ENCODE results near the gene PTPRN2. TPM values are rescaled to one million over a fixed set of nuclear protein-coding genes. Genes with fewer than 3 reads are reported as not detected.

The PTPRN2 gene
- total RNA-seq, 1 donor from 2014 or later: 2.4 TPM

GRCh38 chr7:157926521-157927150, 661.0 kb downstream of the PTPRN2 start:
- no peak for DNase-seq (ENCODE audit: low read depth)
- Histone ChIP-seq H3K4me3 (ENCODE audit: low read depth, low read length) (no peak overlapping the region), H3K36me3 (ENCODE audit: control insufficient read depth, insufficient read depth, low read length) (no peaks in the 10 kb centered on the region), H3K27me3 (ENCODE audit: control insufficient read depth, insufficient read depth, low read length) (no peaks in the 10 kb centered on the region)
- no peak for TF ChIP-seq CTCF (IDR thresholded peaks at IDR 0.05; ENCODE audit: insufficient read depth, low read length, poor library complexity, severe bottlenecking)

GRCh38 chr7:157926107-157926506, 661.5 kb downstream of the PTPRN2 start:
- no peak for TF ChIP-seq CTCF (IDR thresholded peaks at IDR 0.05; ENCODE audit: insufficient read depth, low read length, poor library complexity, severe bottlenecking)
- H3K27me3 ChIP-seq (ENCODE audit: control insufficient read depth, insufficient read depth, low read length): no peaks in the 10 kb centered on the region
- no peak for DNase-seq (ENCODE audit: low read depth)
- no peak overlapping the region for H3K4me3 ChIP-seq (ENCODE audit: low read depth, low read length)
- no peaks in the 10 kb centered on the region for H3K36me3 ChIP-seq (ENCODE audit: control insufficient read depth, insufficient read depth, low read length)

- no peak for DNase-seq (ENCODE audit: low read depth)
- Histone ChIP-seq H3K36me3 (ENCODE audit: control insufficient read depth, insufficient read depth, low read length) (no peaks in the 10 kb centered on the region), H3K4me3 (ENCODE audit: low read depth, low read length) (no peak overlapping the region), H3K27me3 (ENCODE audit: control insufficient read depth, insufficient read depth, low read length) (no peaks in the 10 kb centered on the region)
- TF ChIP-seq CTCF (IDR thresholded peaks at IDR 0.05; ENCODE audit: insufficient read depth, low read length, poor library complexity, severe bottlenecking): no peak
These were observed 662.2 kb downstream of the PTPRN2 start for GRCh38 chr7:157925383-157925875.

GRCh38 chr7:157923903-157924630, 663.6 kb downstream of the PTPRN2 start:
- H3K27me3 ChIP-seq (ENCODE audit: control insufficient read depth, insufficient read depth, low read length): no peaks in the 10 kb centered on the region
- TF ChIP-seq CTCF (IDR thresholded peaks at IDR 0.05; ENCODE audit: insufficient read depth, low read length, poor library complexity, severe bottlenecking): no peak
- no peak for DNase-seq (ENCODE audit: low read depth)
- no peaks in the 10 kb centered on the region for H3K36me3 ChIP-seq (ENCODE audit: control insufficient read depth, insufficient read depth, low read length)
- H3K4me3 ChIP-seq (ENCODE audit: low read depth, low read length): no peak overlapping the region

GRCh38 chr7:157922576-157922975, 665.0 kb downstream of the PTPRN2 start:
- DNase-seq (ENCODE audit: low read depth): no peak
- Histone ChIP-seq H3K4me3 (ENCODE audit: low read depth, low read length) (no peak overlapping the region), H3K27me3 (ENCODE audit: control insufficient read depth, insufficient read depth, low read length) (no peaks in the 10 kb centered on the region), H3K36me3 (ENCODE audit: control insufficient read depth, insufficient read depth, low read length) (no peaks in the 10 kb centered on the region)
- TF ChIP-seq CTCF (IDR thresholded peaks at IDR 0.05; ENCODE audit: insufficient read depth, low read length, poor library complexity, severe bottlenecking): no peak

All from kidney epithelial cell (primary cell).